WTC11 (cell line): ENCODE results near the gene EIF3F. TPM values are rescaled to one million over a fixed set of nuclear protein-coding genes. Genes with fewer than 3 reads are reported as not detected.

Source experiments
- ATAC-seq: fragments of 200-7000 bp; cut with Tn5 transposase; 2 replicates; pipeline ENCODE4 v1.10.0; 2021; ENCODE audit warnings: mild to moderate bottlenecking, moderate library complexity
- CTCF ChIA-PET: fragments of 300-600 bp; sonication (Branson Sonifier 250); formaldehyde crosslinking; loops from one replicate; lab custom pipeline; 2021; ENCODE audit warnings: antibody characterized with exemption; lab: Charles Lee
- POLR2A ChIA-PET: fragments of 350-600 bp; sonication (Branson Sonifier 250); formaldehyde crosslinking; loops from one replicate; lab custom pipeline; 2021; ENCODE audit warnings: antibody characterized with exemption; lab: Charles Lee
- DNase-seq: peaks from one replicate; pipeline ENCODE4 v3.0.0; 2021; ENCODE audit warnings: low spot score
- H3K27ac Mint-ChIP-seq: 2 replicates; pipeline ENCODE4 v1.8.0; 2021; ENCODE audit warnings: mixed read lengths
- H3K27me3 Mint-ChIP-seq: 2 replicates; pipeline ENCODE4 v1.8.0; 2021; ENCODE audit warnings: low read depth, mild to moderate bottlenecking, moderate library complexity, mixed read lengths
- H3K36me3 Mint-ChIP-seq: 2 replicates; pipeline ENCODE4 v1.8.0; 2021; ENCODE audit warnings: mixed read lengths
- H3K4me1 Mint-ChIP-seq: 2 replicates; pipeline ENCODE4 v1.8.0; 2022; ENCODE audit warnings: mixed read lengths
- H3K4me3 Mint-ChIP-seq: 2 replicates; pipeline ENCODE4 v1.8.0; 2021; ENCODE audit warnings: mild to moderate bottlenecking, moderate library complexity, mixed read lengths
- H3K9me3 Mint-ChIP-seq: 2 replicates; pipeline ENCODE4 v1.8.0; 2021; ENCODE audit warnings: mixed read lengths
- ATF1 ChIP-seq: sonication (generic); formaldehyde crosslinking; IDR thresholded peaks from 2 replicates; pipeline ENCODE4 v1.8.1; 2023; ENCODE audit warnings: mild to moderate bottlenecking, moderate library complexity, missing genetic modification reagents
- E2F4 ChIP-seq: sonication (generic); formaldehyde crosslinking; IDR thresholded peaks from 2 replicates; pipeline ENCODE4 v1.8.1; 2022; ENCODE audit warnings: low read depth, mild to moderate bottlenecking, moderate library complexity, missing genetic modification reagents, borderline replicate concordance
- ELF4 ChIP-seq: sonication (generic); formaldehyde crosslinking; IDR thresholded peaks from 2 replicates; pipeline ENCODE4 v1.8.1; 2022; ENCODE audit warnings: low read depth, mild to moderate bottlenecking, moderate library complexity, missing genetic modification reagents
- ETV6 ChIP-seq: sonication (generic); formaldehyde crosslinking; IDR thresholded peaks from 2 replicates; pipeline ENCODE4 v1.8.1; 2022; ENCODE audit warnings: mild to moderate bottlenecking, missing genetic modification reagents
- GRHL2 ChIP-seq: fragments of 250-450 bp; sonication (Bioruptor Pico); IDR thresholded peaks from 2 replicates; pipeline ENCODE4 v1.8.0; 2022; ENCODE audit warnings: mild to moderate bottlenecking, moderate library complexity; ENCODE audit not compliant: insufficient replicate concordance, severe bottlenecking
- IRF2 ChIP-seq: sonication (generic); formaldehyde crosslinking; IDR thresholded peaks from 2 replicates; pipeline ENCODE4 v1.8.0; 2022; ENCODE audit warnings: low read depth, missing genetic modification reagents, borderline replicate concordance
- MYBL2 ChIP-seq: sonication (generic); formaldehyde crosslinking; IDR thresholded peaks from 2 replicates; pipeline ENCODE4 v1.8.1; 2023; ENCODE audit warnings: mild to moderate bottlenecking, moderate library complexity, missing genetic modification reagents
- RORB ChIP-seq: fragments of 250-450 bp; sonication (Bioruptor Pico); IDR thresholded peaks from 2 replicates; pipeline ENCODE4 v1.9.0; 2021; ENCODE audit warnings: mild to moderate bottlenecking
- ZBTB21 ChIP-seq: sonication (generic); formaldehyde crosslinking; IDR thresholded peaks from 2 replicates; pipeline ENCODE4 v1.8.1; 2023; ENCODE audit warnings: mild to moderate bottlenecking, missing genetic modification reagents, borderline replicate concordance
- ZNF671 ChIP-seq: fragments of 250-450 bp; sonication (Bioruptor Pico); IDR thresholded peaks from 2 replicates; pipeline ENCODE4 v1.8.0; 2021; ENCODE audit warnings: mild to moderate bottlenecking
- ZSCAN18 ChIP-seq: fragments of 250-450 bp; sonication (Bioruptor Pico); IDR thresholded peaks from 2 replicates; pipeline ENCODE4 v2.1.2; 2022; ENCODE audit warnings: mild to moderate bottlenecking, moderate library complexity
- total RNA-seq: library from RNA; stranded (reverse); gene quantifications from 3 replicates; pipeline ENCODE4 v1.2.3, GENCODE V29; 2021
- TF ChIP-seq, protein P1 (sequence below): fragments of 250-450 bp; sonication (Bioruptor Pico); IDR thresholded peaks from 2 replicates; pipeline ENCODE4 v1.9.0; 2021; ENCODE audit warnings: mild to moderate bottlenecking
- TF ChIP-seq, protein P2 (sequence below): sonication (generic); formaldehyde crosslinking; IDR thresholded peaks from 2 replicates; pipeline ENCODE4 v1.8.1; 2023; ENCODE audit warnings: mild to moderate bottlenecking, moderate library complexity, missing genetic modification reagents
- TF ChIP-seq, protein P3 (sequence below): sonication (generic); formaldehyde crosslinking; conservative IDR thresholded peaks from 2 replicates; pipeline ENCODE4 v1.8.1; 2022; ENCODE audit warnings: mild to moderate bottlenecking, missing genetic modification reagents

The EIF3F gene
- total RNA-seq, 1 experiment from 2014 or later = 356 TPM

DNA sequence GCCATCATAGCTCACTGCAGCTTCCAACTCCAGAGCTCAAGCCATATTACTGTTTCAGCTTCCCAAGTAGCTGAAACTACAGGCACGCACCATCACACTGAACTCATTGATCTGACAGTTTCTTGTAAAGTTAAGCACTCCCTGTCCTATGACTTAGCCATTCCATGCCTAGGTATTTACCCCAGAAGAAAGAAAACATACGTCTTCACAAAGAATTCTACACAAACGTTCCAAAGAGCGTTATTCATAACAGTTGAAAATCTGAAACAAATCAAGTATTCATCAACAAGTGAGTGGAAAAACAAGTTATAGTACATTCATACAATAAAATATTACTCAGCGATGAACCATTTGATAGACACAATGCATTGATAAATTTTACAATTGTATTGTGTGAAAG lies 14.1 kb upstream of the EIF3F start:
- Mint-ChIP-seq H3K27me3 (no peaks in the 10 kb centered on the region; the same call in 1 of the 2 replicates), H3K36me3 (peaks cover 6% of the 10 kb centered on the region), H3K4me1 (peaks cover 42% of the 10 kb centered on the region), H3K9me3 (peaks cover 12% of the 10 kb centered on the region), H3K4me3 (no peak overlapping the region), H3K27ac (no peak overlapping the region)
- ATAC-seq (no peak), DNase-seq (no peak)
- TF ChIP-seq, protein P1, sequence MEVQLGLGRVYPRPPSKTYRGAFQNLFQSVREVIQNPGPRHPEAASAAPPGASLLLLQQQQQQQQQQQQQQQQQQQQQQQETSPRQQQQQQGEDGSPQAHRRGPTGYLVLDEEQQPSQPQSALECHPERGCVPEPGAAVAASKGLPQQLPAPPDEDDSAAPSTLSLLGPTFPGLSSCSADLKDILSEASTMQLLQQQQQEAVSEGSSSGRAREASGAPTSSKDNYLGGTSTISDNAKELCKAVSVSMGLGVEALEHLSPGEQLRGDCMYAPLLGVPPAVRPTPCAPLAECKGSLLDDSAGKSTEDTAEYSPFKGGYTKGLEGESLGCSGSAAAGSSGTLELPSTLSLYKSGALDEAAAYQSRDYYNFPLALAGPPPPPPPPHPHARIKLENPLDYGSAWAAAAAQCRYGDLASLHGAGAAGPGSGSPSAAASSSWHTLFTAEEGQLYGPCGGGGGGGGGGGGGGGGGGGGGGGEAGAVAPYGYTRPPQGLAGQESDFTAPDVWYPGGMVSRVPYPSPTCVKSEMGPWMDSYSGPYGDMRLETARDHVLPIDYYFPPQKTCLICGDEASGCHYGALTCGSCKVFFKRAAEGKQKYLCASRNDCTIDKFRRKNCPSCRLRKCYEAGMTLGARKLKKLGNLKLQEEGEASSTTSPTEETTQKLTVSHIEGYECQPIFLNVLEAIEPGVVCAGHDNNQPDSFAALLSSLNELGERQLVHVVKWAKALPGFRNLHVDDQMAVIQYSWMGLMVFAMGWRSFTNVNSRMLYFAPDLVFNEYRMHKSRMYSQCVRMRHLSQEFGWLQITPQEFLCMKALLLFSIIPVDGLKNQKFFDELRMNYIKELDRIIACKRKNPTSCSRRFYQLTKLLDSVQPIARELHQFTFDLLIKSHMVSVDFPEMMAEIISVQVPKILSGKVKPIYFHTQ (CRISPR knock-in tag) = no peak
- TF ChIP-seq ETV6 (no peak), GRHL2 (no peak), RORB (CRISPR knock-in tag) (no peak), ZNF671 (CRISPR knock-in tag) (no peak), ATF1 (no peak), ELF4 (no peak)
- TF ChIP-seq, protein P2, sequence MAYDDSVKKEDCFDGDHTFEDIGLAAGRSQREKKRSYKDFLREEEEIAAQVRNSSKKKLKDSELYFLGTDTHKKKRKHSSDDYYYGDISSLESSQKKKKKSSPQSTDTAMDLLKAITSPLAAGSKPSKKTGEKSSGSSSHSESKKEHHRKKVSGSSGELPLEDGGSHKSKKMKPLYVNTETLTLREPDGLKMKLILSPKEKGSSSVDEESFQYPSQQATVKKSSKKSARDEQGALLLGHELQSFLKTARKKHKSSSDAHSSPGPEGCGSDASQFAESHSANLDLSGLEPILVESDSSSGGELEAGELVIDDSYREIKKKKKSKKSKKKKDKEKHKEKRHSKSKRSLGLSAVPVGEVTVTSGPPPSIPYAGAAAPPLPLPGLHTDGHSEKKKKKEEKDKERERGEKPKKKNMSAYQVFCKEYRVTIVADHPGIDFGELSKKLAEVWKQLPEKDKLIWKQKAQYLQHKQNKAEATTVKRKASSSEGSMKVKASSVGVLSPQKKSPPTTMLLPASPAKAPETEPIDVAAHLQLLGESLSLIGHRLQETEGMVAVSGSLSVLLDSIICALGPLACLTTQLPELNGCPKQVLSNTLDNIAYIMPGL = no peak
- TF ChIP-seq, protein P3, sequence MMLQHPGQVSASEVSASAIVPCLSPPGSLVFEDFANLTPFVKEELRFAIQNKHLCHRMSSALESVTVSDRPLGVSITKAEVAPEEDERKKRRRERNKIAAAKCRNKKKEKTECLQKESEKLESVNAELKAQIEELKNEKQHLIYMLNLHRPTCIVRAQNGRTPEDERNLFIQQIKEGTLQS (CRISPR knock-in tag) = no peak
- POLR2A ChIA-PET = no interaction called here
- CTCF ChIA-PET = no interaction called here

- H3K27me3 Mint-ChIP-seq = no peaks in the 10 kb centered on the region; the same call in 1 of the 2 replicates
- peaks cover 6% of the 10 kb centered on the region for H3K36me3 Mint-ChIP-seq
- H3K9me3 Mint-ChIP-seq = peaks cover 12% of the 10 kb centered on the region
- H3K4me1 Mint-ChIP-seq = peaks cover 30% of the 10 kb centered on the region
- ATAC-seq (peak; percentile 59), DNase-seq (peak; percentile 23)
- ChIA-PET POLR2A (no interaction called here), CTCF (interaction anchor here (0.6 to 5.6 kb wide), 4 partner anchors 12 to 82 kb away, joined by 3 to 37 read pairs (median 3); partner anchors contain the start of gene EIF3F)
- peak overlapping the region; percentile 83 for H3K27ac Mint-ChIP-seq
- H3K4me3 Mint-ChIP-seq = no peak overlapping the region
- TF ChIP-seq MYBL2 (CRISPR knock-in tag) = no peak
- TF ChIP-seq IRF2 (CRISPR knock-in tag) = no peak
- TF ChIP-seq E2F4 = no peak
Measured at GRCh38 chr11:7974668-7975067, 12.5 kb upstream of the EIF3F start.

- ChIA-PET CTCF (interaction anchor here (2.1 to 5.6 kb wide), 2 partner anchors 9 to 72 kb away, joined by 10 to 37 read pairs; partner anchors contain the start of gene EIF3F), POLR2A (no interaction called here)
- Mint-ChIP-seq H3K4me3 (no peak overlapping the region), H3K36me3 (no peaks in the 10 kb centered on the region), H3K27ac (peak overlapping the region; percentile 89), H3K27me3 (no peaks in the 10 kb centered on the region), H3K9me3 (no peaks in the 10 kb centered on the region)
- DNase-seq = no peak
- TF ChIP-seq ZBTB21 (no peak), ZSCAN18 (CRISPR knock-in tag) (no peak)
- TF ChIP-seq, all 79 proteins: peak for 0
- peaks cover 20% of the 10 kb centered on the region for H3K4me1 Mint-ChIP-seq
- no peak for ATAC-seq
Measured at GRCh38 chr11:7977232-7977917, 9.8 kb upstream of the EIF3F start.
